GM18505 (cell line): ENCODE results near the gene KPRP.

Experiments
- ATAC-seq: cut with Tn5 transposase; IDR thresholded peaks from one replicate; pipeline ENCODE4 v1.9.1; 2021; ENCODE audit not compliant: unreplicated experiment
- POLR2A ChIP-seq: IDR thresholded peaks from 4 replicates; pipeline ENCODE4 v1.6.1; 2011; ENCODE audit warnings: borderline replicate concordance; ENCODE audit not compliant: insufficient read depth, insufficient read length; ENCODE audit errors: extremely low read depth

KPRP gene

DNA sequence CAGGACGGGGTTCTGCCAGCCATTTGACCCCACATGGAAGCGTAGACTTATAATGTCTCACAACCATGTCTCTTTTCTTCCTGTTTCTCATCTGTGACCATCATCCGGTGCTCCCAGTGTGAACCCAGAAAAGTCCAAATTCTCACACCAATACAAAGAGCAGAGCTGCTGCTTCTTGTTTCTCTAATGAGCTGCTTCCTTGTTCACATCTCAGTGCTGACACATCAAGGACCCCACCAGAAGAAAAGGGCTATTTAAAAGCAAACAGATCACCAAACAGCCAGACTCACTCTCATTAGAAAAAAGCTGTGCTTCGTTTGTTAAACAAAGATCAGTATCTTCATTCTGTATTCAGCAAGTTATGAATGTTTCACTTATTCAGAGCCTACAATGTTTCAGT, 37.9 kb downstream of the KPRP start:
- no peak for TF ChIP-seq POLR2A
- ATAC-seq = no peak

DNA sequence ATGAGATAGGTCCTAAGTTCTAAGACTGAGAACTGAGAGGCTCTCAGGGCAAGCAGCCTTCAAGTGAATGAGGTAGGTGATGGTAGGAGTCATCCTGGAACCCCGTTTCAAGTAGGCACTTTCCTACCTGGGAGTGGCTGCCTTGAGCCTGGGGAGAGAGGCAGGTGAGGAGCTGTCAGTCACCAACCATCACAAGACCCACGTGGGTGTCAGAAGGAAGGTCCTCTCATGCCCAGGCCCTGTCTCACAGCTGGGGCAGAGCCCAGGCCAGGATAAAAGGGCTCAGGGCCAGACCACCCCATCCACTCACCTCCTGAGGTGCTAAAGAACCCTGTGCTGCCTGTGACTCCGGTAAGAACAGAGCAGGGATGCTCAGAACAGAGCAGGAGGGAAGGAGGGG, 38.6 kb downstream of the KPRP start, which contains the start of gene LCE1D:
LCE1D (plus strand) TSS at position 301 of the 400 bp plus-strand sequence. CDS start 1,074 bp downstream, outside the sequence.
- ATAC-seq = no peak
- TF ChIP-seq POLR2A = no peak

DNA sequence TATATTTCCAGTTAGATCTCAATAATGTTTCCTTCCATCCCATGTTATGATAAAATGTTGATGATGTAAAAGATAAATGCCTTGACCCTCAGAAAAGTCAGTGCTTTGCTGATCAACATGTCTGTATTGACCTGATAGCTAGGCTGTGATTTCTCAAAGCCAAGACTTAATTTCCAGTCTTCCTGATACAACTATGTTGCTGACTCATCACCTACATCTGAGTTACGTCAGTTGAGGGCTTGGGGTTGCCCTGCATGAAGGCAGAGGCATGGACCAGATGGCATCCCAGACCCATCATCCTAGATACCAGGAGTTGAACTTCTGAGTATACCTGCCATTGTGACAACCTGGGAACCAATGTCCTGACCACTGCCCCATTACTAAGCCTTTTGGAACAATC, 43.5 kb downstream of the KPRP start:
- ATAC-seq = no peak
- TF ChIP-seq POLR2A = no peak

DNA sequence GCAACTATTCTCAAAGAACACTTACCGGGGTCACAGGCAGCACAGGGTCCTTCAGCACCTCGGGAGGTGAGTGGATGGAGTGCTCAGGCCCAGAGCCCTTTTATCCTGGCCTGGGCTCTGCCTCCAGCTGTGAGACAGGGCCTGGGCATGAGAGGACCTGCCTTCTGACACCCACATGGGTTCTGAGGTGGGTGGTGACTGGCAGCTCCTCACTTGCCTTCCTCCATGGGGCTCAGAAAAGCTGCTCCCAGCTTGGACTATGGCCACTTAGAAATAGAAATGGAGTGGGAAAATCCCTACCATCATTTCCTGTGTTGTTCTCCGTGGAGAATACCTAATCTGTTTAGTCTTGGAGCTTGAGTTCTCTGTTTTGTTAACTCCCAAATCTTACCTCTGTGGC, 48.8 kb downstream of the KPRP start, which contains the start of gene LCE1C:
LCE1C (minus strand) TSS at position 76 of the 400 bp plus-strand sequence. CDS start 1,173 bp downstream, outside the sequence.
- no peak for TF ChIP-seq POLR2A
- no peak for ATAC-seq

DNA sequence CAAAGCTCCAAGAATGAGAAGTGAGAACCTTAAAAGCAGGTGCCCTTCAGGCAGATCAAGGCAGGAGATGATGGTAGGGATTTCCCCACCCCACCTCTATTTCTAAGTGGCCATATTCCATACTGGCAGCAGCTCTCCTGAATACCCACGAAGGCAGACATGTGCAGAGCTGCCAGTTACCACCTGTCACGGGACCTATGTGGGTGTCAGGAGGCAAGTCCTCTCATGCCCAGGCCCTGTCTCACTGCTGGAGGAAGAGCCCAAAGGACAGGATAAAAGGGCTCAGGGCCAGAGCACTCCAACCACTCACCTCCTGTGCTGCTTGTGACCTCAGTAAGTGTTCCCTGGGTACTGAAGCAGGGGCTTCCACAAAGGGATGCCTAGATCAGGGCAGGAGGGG, 53.2 kb downstream of the KPRP start:
- ATAC-seq = no peak
- TF ChIP-seq POLR2A = no peak
